Measurements from ENCODE around the gene HEPHL1. TPM values are rescaled to one million over a fixed set of nuclear protein-coding genes. Genes with fewer than 3 reads are reported as not detected.

HEPHL1 gene
- not detected in 2 replicates for total RNA-seq

GRCh38 chr11:94020777-94021481 lies at the start of gene HEPHL1:
Gene HEPHL1, plus strand, starts transcription at chr11:94021354. Its CDS starts 15 bp downstream, at chr11:94021369.

GRCh38 chr11:94128746-94129511 lies 107.8 kb downstream of the HEPHL1 start, which contains the start of gene PANX1:
Gene PANX1, plus strand, starts transcription at chr11:94128841. Its CDS starts 472 bp downstream, at chr11:94129313.

Other genes starting within 250 kb of the HEPHL1 start
- gene MED17, start 237.1 kb upstream of the HEPHL1 start, total RNA-seq, result 21.0 and 34.6 TPM in 2 replicates
- under 0.01 and 0.09 TPM in 2 replicates for gene VSTM5, start 170.7 kb upstream of the HEPHL1 start, total RNA-seq
- gene PANX1, start 107.5 kb downstream of the HEPHL1 start, total RNA-seq, result 25.2 and 27.8 TPM in 2 replicates

Data from dermis lymphatic vessel endothelial cell (primary cell).